Fibroblast of mammary gland (primary cell): Measurements from ENCODE around the gene FAM204A.

Source experiments
- DNase-seq: peaks from one replicate; pipeline ENCODE4 v3.0.0-alpha.2; 2010; ENCODE audit warnings: low read depth
- H3K4me3 ChIP-seq: 2 replicates; pipeline ENCODE4 v1.5.1; 2011; ENCODE audit warnings: low read depth, mild to moderate bottlenecking, low read length, moderate library complexity; ENCODE audit not compliant: control insufficient read depth
- CTCF ChIP-seq: conservative IDR thresholded peaks from 2 replicates; pipeline ENCODE4 v1.5.1; 2011; ENCODE audit warnings: low read depth, low read length, inconsistent platforms; ENCODE audit not compliant: control insufficient read depth, insufficient read depth

Gene FAM204A

GRCh38 chr10:118333871-118334270 is 8.3 kb downstream of the FAM204A start:
- no peak for DNase-seq
- no peak overlapping the region for H3K4me3 ChIP-seq
- TF ChIP-seq CTCF, result no peak

GRCh38 chr10:118332948-118333710 is 9.0 kb downstream of the FAM204A start:
- DNase-seq, result no peak
- no peak for TF ChIP-seq CTCF
- H3K4me3 ChIP-seq, result no peak overlapping the region

- TF ChIP-seq CTCF, result no peak
- H3K4me3 ChIP-seq, result no peak overlapping the region
- no peak for DNase-seq
Observed at GRCh38 chr10:118332236-118332635, 9.9 kb downstream of the FAM204A start.

- H3K4me3 ChIP-seq, result no peak overlapping the region
- no peak for DNase-seq
- TF ChIP-seq CTCF, result no peak
Observed at GRCh38 chr10:118330295-118331076, 11.6 kb downstream of the FAM204A start.

GRCh38 chr10:118324140-118324539 is 18.0 kb downstream of the FAM204A start:
- no peak for DNase-seq
- H3K4me3 ChIP-seq, result no peak overlapping the region
- no peak for TF ChIP-seq CTCF

- no peak overlapping the region for H3K4me3 ChIP-seq
- TF ChIP-seq CTCF, result no peak
- DNase-seq, result no peak
Observed at GRCh38 chr10:118321724-118322575, 20.2 kb downstream of the FAM204A start.
